ENCODE measurements around the gene ZBTB47.

GRCh38 chr3:42690766-42691680 lies 37.5 kb downstream of the ZBTB47 start:
- TF ChIP-seq CTCF (IDR thresholded peaks at IDR 0.05) (no peak), EZH2 (IDR thresholded peaks at IDR 0.05) (no peak)

Data from neural progenitor cell (in vitro differentiated cells).